ENCODE measurements around the gene TOP3A. TPM values are rescaled to one million over a fixed set of nuclear protein-coding genes. Genes with fewer than 3 reads are reported as not detected.

The TOP3A gene
- polyA plus RNA-seq (2011; rRNA removed) (11.9 and 12.2 TPM in 2 replicates), polyA minus RNA-seq (2011; rRNA and poly(A)+ RNA removed) (22.0 and 24.9 TPM in 2 replicates)

GRCh38 chr17:18314731-18315561 lies at the start of gene TOP3A, which contains the start of gene SMCR8:
Gene TOP3A, minus strand, starts transcription at chr17:18314994. Its CDS starts 216 bp downstream, at chr17:18314778.
Gene SMCR8, plus strand, starts transcription at chr17:18315293. Its CDS starts 497 bp downstream, at chr17:18315790.
- Histone ChIP-seq H3K27ac (ENCODE audit: low read depth, low read length) (peak within 1 kb of the TSS; percentile 96), H3K4me3 (ENCODE audit: low read depth, low read length) (peak within 1 kb of the TSS; percentile 93), H3K27me3 (ENCODE audit: control insufficient read depth, insufficient read depth, low read length) (no peaks in the 10 kb centered on the region), H3K9me3 (ENCODE audit: control insufficient read depth, insufficient read depth, low read length) (no peaks in the 10 kb centered on the region; the same call in 1 of the 2 replicates)
- DNase-seq (ENCODE audit: low read depth, low spot score) = peak; percentile 97
- ChIA-PET POLR2A (interaction anchor here (0.5 to 0.8 kb wide), 3 partner anchors 14 to 454 kb away, joined by 3 to 4 read pairs (median 3); no protein-coding TSS in a partner anchor), CTCF (no interaction called here)
- no peak for TF ChIP-seq CTCF (IDR thresholded peaks at IDR 0.05; ENCODE audit: low read depth, low read length)

- ChIA-PET POLR2A (no interaction called here), CTCF (interaction anchor here (0.6 kb wide), 1 partner anchor 1284 kb away, joined by 4 read pairs; the partner anchor contains the start of gene ALDH3A2)
- no peak overlapping the region for H3K4me3 ChIP-seq (ENCODE audit: low read depth, low read length)
Observed at GRCh38 chr17:18364166-18364565, 49.4 kb upstream of the TOP3A start.

GRCh38 chr17:18363101-18364049 lies 48.6 kb upstream of the TOP3A start, which contains the start of gene SHMT1:
Gene SHMT1, minus strand, starts transcription at chr17:18363550. Its CDS starts 7,569 bp downstream, at chr17:18355981.
- Histone ChIP-seq H3K27me3 (ENCODE audit: control insufficient read depth, insufficient read depth, low read length) (no peaks in the 10 kb centered on the region), H3K9me3 (ENCODE audit: control insufficient read depth, insufficient read depth, low read length) (no peaks in the 10 kb centered on the region; the same call in 1 of the 2 replicates), H3K4me3 (ENCODE audit: low read depth, low read length) (peak within 1 kb of the TSS; percentile 77), H3K27ac (ENCODE audit: low read depth, low read length) (no peak within 1 kb of the TSS)
- peak; percentile 41 for DNase-seq (ENCODE audit: low read depth, low spot score)
- ChIA-PET POLR2A (interaction anchor here (0.7 to 1.0 kb wide), 3 partner anchors 31 to 640 kb away, joined by 3 to 5 read pairs (median 3); no protein-coding TSS in a partner anchor), CTCF (no interaction called here)
- TF ChIP-seq CTCF (IDR thresholded peaks at IDR 0.05; ENCODE audit: low read depth, low read length) = no peak

More at GRCh38 chr17:18364166-18364565, 49.4 kb upstream of the TOP3A start:
- no peak for TF ChIP-seq CTCF (IDR thresholded peaks at IDR 0.05; ENCODE audit: low read depth, low read length)
- Histone ChIP-seq H3K9me3 (ENCODE audit: control insufficient read depth, insufficient read depth, low read length) (no peaks in the 10 kb centered on the region; the same call in 1 of the 2 replicates), H3K27me3 (ENCODE audit: control insufficient read depth, insufficient read depth, low read length) (no peaks in the 10 kb centered on the region), H3K27ac (ENCODE audit: low read depth, low read length) (no peak overlapping the region)
- DNase-seq (ENCODE audit: low read depth, low spot score) = no peak

GRCh38 chr17:18362698-18363100 lies 47.9 kb upstream of the TOP3A start:
- no peak for TF ChIP-seq CTCF (IDR thresholded peaks at IDR 0.05; ENCODE audit: low read depth, low read length)
- H3K4me3 ChIP-seq (ENCODE audit: low read depth, low read length) = peak overlapping the region; percentile 77
- ChIA-PET CTCF (no interaction called here), POLR2A (interaction anchor here (0.7 to 1.0 kb wide), 2 partner anchors 102 to 640 kb away, joined by 3 to 5 read pairs; no protein-coding TSS in a partner anchor)
- H3K9me3 ChIP-seq (ENCODE audit: control insufficient read depth, insufficient read depth, low read length) = no peaks in the 10 kb centered on the region; the same call in 1 of the 2 replicates
- H3K27ac ChIP-seq (ENCODE audit: low read depth, low read length) = no peak overlapping the region
- DNase-seq (ENCODE audit: low read depth, low spot score) = no peak
- no peaks in the 10 kb centered on the region for H3K27me3 ChIP-seq (ENCODE audit: control insufficient read depth, insufficient read depth, low read length)

Measured in AG04450 (cell line).